Activated CD4-positive, CD25-positive, alpha-beta regulatory T cell treated with anti-CD3 and anti-CD28 coated beads, Interleukin-2, amount 50 U/mL, for 16 hours (primary cell): ENCODE measurements around the gene SZRD1.

Experiments used
- DNase-seq: peaks from one replicate; pipeline ENCODE4 v3.0.0-alpha.2; 2020; ENCODE audit warnings: low read depth, low spot score

The SZRD1 gene

DNA sequence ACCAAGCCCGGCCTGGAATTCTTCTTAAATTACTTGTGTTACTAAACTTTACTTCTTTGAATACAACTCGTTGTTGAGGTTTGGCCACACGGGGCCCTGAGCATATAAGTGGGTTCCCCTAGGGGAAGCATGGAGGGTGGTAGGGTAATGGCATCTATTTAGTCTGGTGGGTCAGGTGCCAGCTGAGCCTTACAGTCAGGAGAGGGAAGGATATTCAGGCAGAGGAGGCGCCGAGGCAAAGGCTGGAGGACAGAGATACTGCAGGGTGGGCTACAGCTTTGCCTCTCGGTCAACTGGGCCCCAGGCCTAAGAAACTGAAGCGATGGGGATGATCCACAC, 73.1 kb downstream of the SZRD1 start:
- no peak for DNase-seq

DNA sequence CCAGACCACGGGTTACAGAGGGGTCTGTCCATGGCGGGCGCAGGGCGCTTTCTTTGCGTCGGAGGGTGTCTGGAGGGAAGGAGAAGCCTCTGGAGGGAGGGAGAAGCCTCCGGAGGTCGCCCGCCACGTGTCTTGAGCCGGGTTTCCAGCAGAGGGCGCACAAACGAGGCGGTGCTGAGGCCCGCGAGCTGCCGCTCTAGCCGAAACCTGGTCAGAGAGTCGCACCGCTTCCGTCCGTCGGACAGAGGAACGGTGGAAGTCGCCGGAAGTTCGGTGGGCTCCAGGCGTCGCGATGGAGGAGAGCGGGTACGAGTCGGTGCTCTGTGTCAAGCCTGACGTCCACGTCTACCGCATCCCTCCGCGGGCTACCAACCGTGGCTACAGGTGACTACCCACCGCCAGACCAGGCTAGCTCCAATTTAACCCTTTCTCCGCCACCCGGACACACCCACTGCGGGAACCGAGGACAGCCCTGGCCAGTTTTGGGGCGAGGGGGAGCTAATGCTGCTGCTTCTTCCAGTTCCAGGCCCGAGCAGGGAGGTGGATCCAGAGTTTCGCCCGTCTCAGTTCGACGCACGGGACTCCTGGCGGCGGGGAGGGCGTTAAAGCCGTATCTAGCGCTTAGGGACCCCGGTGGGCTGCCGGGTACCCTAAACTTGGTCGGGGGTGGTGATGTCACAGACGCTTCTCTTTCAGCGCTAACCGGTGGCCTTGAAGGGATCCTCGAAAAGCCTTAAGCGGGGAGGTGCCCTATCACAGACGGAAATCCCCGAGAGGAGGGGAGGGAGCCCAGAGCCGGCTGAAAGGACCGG, 73.6 kb downstream of the SZRD1 start, which contains the start of gene NECAP2:
NECAP2 (plus strand) TSS at position 255 of the 812 bp plus-strand sequence; CDS start at position 293, 38 bp downstream.
- peak; percentile 89 for DNase-seq

DNA sequence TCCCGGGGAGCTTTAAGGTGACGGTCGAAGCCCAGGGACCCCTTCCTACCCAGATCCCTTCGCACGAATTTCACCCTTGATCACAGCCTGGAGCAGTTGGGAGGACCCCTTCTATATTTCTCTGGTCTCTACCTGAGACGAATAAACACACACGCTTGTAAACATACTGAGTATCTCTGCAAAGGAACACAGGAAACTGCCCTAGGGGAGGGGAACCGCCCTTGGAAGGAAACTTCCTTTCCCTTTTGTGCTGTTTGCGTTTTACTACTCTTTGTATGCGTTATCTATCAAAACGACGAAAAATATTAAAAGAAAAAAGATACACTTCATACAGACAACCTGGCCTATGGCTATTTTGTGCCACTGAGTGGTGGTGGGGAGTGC, 74.2 kb downstream of the SZRD1 start:
- DNase-seq, result no peak

DNA sequence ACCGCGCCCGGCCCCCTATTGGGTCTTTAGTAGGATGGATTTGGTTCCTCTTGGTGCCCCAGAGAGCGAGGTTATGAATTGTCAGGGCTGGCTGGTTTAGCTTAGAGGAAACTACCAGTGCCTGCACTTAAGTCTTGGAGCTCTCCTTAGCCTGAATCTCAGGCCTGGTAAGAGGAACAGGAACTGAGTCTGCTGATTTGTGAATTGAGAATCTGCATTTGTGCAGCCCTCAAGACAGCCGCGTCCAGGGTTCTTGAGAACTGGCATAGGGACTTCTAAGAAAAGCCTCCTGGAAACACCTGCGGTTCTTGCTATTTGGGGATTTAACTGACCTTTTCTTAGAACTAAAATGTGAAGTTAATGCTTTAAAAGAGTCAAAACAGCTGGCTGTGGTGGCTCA, 75.2 kb downstream of the SZRD1 start:
- no peak for DNase-seq

DNA sequence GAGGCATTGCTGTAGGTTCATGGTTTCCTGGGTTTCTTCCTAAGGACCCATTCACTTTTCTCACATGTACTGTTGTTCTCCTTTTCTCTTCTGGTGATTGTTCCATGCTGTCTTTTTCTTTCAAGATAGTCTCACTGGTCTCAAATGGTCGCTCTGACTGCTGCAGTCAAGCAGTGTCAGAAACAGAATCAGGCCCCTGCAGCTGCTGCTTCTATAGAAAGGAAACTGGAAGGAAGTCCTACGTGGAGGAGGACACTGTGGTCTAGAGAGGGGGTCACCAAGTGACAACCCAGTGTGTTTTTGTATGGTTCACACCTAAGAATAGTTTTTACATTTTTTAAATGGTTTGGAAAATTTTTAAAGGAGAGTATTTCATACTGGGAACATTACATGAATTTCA, 75.9 kb downstream of the SZRD1 start:
- no peak for DNase-seq

DNA sequence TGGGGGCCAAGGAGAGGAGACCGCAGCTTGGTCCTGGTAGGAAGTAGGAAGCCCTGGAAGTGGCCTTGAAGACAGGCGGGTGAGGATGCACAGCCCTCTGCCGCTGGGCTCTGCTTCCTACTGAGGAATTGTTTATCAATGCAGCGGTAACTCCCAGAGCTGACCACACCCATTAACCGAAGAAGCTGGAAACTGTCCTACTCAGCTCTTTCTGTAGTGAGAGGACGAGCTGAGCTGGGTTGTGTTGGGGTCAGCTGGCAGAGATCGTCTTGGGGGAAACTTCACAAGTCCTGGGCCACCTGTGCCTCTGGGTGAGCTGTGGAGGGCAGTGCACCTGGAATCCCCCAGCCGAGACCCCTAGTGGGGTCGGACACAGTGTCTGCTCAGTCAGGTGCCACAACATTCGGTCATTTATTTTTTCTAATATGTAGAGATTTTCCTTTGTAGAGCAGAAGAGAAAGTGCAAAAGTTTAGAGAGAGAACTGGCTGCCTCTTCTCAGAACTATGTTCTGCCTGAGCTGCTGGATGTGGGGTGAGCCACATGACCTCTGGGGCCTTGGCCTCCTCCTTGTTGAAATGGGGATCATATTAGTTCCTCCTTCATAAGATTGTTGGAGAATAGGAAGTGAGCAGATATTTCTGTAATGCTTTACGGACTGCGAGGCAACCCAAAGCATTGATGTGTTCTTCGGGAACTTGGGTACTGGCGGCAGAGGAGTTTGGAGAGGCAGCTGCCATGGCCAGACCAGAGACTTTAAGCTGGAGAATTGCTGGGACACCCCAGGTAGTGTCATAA, 77.1 kb downstream of the SZRD1 start:
- no peak for DNase-seq

DNA sequence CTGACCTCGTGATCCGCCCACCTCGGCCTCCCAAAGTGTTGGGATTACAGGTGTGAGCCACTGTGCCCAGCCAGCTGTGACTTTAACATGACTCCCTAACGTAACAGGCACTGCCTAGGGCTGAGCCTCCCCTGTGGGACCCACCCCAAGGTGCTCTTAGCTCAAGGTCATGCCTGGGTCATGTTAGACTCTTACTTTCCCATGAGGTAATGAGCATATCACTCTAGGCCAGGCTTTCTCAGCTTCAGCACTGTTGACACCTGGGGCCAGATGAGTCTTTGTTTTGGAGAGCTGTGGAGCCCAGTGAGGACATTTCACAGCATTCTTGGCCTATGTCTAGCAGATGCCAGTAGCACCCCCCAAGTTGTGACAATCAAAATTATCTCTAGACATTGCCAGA, 78.0 kb downstream of the SZRD1 start:
- DNase-seq, result no peak

DNA sequence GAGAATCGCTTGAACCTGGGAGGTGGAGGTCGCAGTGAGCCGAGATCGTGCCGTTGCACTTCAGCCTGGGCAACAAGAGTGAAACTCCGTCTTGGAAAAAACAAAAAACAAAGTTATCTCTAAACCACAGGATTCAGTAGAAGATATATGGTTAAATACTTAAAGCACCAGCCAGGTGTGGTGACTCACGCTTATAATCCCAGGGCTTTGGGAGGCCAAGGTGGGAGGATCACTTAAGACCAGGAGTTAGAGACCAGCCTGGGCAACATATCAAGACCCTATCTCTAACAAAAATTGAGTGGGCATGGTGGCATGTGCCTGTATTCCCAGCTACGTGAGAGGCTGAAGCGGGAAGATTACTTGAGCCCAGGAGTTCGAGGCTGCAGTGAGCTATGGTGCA, 79.1 kb downstream of the SZRD1 start:
- no peak for DNase-seq

DNA sequence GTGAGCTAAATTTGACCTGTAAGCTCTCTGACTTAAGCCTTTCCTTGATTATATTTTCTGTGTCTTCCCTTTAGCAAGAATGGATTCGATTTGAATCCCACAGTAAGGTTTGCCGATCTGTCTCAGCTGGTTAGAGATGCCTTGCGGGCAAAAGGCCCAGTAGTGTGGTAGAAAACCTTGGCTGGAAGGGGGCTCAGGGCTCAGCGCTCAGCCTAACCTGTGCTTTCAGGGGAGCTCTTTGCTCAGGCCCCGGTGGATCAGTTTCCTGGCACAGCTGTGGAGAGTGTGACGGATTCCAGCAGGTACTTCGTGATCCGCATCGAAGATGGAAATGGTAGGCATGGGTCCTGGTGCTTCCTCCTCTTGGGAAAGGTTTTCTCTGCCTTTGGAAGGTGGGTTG, 80.6 kb downstream of the SZRD1 start:
- no peak for DNase-seq
